HG03135 (cell line): ENCODE measurements around the gene RBBP8.
A peak's percentile ranks its signal among the peaks of the same experiment; 100 is the strongest.

Source experiments
- ATAC-seq: cut with Tn5 transposase; IDR thresholded peaks from one replicate; pipeline ENCODE4 v1.9.1; 2021; ENCODE audit warnings: mild to moderate bottlenecking, moderate library complexity; ENCODE audit not compliant: unreplicated experiment

RBBP8 gene

GRCh38 chr18:22988208-22988607, 55.1 kb downstream of the RBBP8 start:
- peak; percentile 67 for ATAC-seq

- no peak for ATAC-seq
Observed at GRCh38 chr18:22998344-22998743, 65.2 kb downstream of the RBBP8 start.

GRCh38 chr18:22999212-22999611, 66.1 kb downstream of the RBBP8 start:
- ATAC-seq, result no peak

GRCh38 chr18:22999647-23000046, 66.5 kb downstream of the RBBP8 start:
- no peak for ATAC-seq

- no peak for ATAC-seq
Observed at GRCh38 chr18:23003289-23003688, 70.2 kb downstream of the RBBP8 start.

- no peak for ATAC-seq
Observed at GRCh38 chr18:23012249-23012648, 79.1 kb downstream of the RBBP8 start.

GRCh38 chr18:23020555-23021294, 87.6 kb downstream of the RBBP8 start:
- no peak for ATAC-seq

GRCh38 chr18:23021623-23022022, 88.5 kb downstream of the RBBP8 start:
- no peak for ATAC-seq

- ATAC-seq, result no peak
Observed at GRCh38 chr18:23032030-23032582, 99.0 kb downstream of the RBBP8 start.

GRCh38 chr18:23033056-23033455, 99.9 kb downstream of the RBBP8 start:
- no peak for ATAC-seq

GRCh38 chr18:23036660-23037201, 103.6 kb downstream of the RBBP8 start:
- ATAC-seq, result no peak

GRCh38 chr18:23037646-23038045, 104.5 kb downstream of the RBBP8 start:
- ATAC-seq, result no peak

GRCh38 chr18:23038712-23039111, 105.6 kb downstream of the RBBP8 start:
- no peak for ATAC-seq

- ATAC-seq, result no peak
Observed at GRCh38 chr18:23042133-23042532, 109.0 kb downstream of the RBBP8 start.

GRCh38 chr18:23043803-23044376, 110.8 kb downstream of the RBBP8 start:
- no peak for ATAC-seq

- ATAC-seq, result no peak
Observed at GRCh38 chr18:23049698-23050373, 116.7 kb downstream of the RBBP8 start.

- no peak for ATAC-seq
Observed at GRCh38 chr18:23053776-23054457, 120.8 kb downstream of the RBBP8 start.

GRCh38 chr18:23054553-23054952, 121.4 kb downstream of the RBBP8 start:
- ATAC-seq, result no peak

- no peak for ATAC-seq
Observed at GRCh38 chr18:23056315-23056714, 123.2 kb downstream of the RBBP8 start.

GRCh38 chr18:23057096-23057495, 124.0 kb downstream of the RBBP8 start:
- no peak for ATAC-seq
